ENCODE data around the gene PRSS57.

GRCh38 chr19:650121-650520, 45.1 kb downstream of the PRSS57 start:
- TF ChIP-seq EZH2 (IDR thresholded peaks at IDR 0.05; ENCODE audit: low read length), result no peak
- TF ChIP-seq CTCF (optimal IDR thresholded peaks at IDR 0.05 in 1 of 3, IDR thresholded peaks at IDR 0.05 in 1 of 3, conservative IDR thresholded peaks at IDR 0.05 in 1 of 3; ENCODE audit: extremely low read depth in 1 of 3, insufficient read depth in 2 of 3, low read length in 3 of 3), result no peak

Measured in keratinocyte (primary cell).